NT2/D1 (cell line): ENCODE results near the gene POT1.

Source experiments
- DNase-seq: peaks from one replicate; pipeline ENCODE4 v3.0.0-alpha.2; 2011; ENCODE audit warnings: low read depth, low spot score
- H3K27me3 ChIP-seq: 2 replicates; pipeline ENCODE4 v1.6.0; 2011; ENCODE audit warnings: mild to moderate bottlenecking; ENCODE audit not compliant: insufficient read length, insufficient read depth
- H3K36me3 ChIP-seq: 2 replicates; pipeline ENCODE4 v1.6.1; 2011; ENCODE audit warnings: mild to moderate bottlenecking, low read length, mixed read lengths; ENCODE audit not compliant: insufficient read depth, insufficient read length
- H3K4me1 ChIP-seq: 2 replicates; pipeline ENCODE4 v1.5.1; 2011; ENCODE audit not compliant: insufficient read depth, insufficient read length
- H3K4me3 ChIP-seq: 2 replicates; pipeline ENCODE4 v1.5.1; 2011; ENCODE audit warnings: low read depth; ENCODE audit not compliant: insufficient read length
- H3K9ac ChIP-seq: 2 replicates; pipeline ENCODE4 v1.6.0; 2011; ENCODE audit warnings: low read depth; ENCODE audit not compliant: insufficient read length
- H3K9me3 ChIP-seq: 2 replicates; pipeline ENCODE4 v1.5.1; 2011; ENCODE audit warnings: mild to moderate bottlenecking, low read length; ENCODE audit not compliant: insufficient read depth
- SUZ12 ChIP-seq: IDR thresholded peaks from 2 replicates; pipeline ENCODE4 v1.6.1; 2011; ENCODE audit not compliant: insufficient read length, insufficient read depth; ENCODE audit errors: extremely low read depth
- YY1 ChIP-seq: IDR thresholded peaks from 2 replicates; pipeline ENCODE4 v1.6.1; 2011; ENCODE audit not compliant: insufficient read length, insufficient read depth
- ZNF274 ChIP-seq: IDR thresholded peaks from 2 replicates; pipeline ENCODE4 v1.6.1; 2011; ENCODE audit warnings: mild to moderate bottlenecking, low read depth, low read length

POT1 gene

GRCh38 chr7:124943472-124943871 lies 13.8 kb upstream of the POT1 start:
- Histone ChIP-seq H3K9ac (no peak overlapping the region), H3K4me3 (no peak overlapping the region), H3K27me3 (no peaks in the 10 kb centered on the region), H3K36me3 (no peaks in the 10 kb centered on the region), H3K9me3 (no peaks in the 10 kb centered on the region), H3K4me1 (no peaks in the 10 kb centered on the region)
- DNase-seq = no peak
- TF ChIP-seq ZNF274 (no peak), SUZ12 (no peak), YY1 (no peak)

- Histone ChIP-seq H3K27me3 (no peaks in the 10 kb centered on the region), H3K4me1 (no peaks in the 10 kb centered on the region), H3K36me3 (no peaks in the 10 kb centered on the region), H3K4me3 (no peak overlapping the region), H3K9ac (no peak overlapping the region), H3K9me3 (no peaks in the 10 kb centered on the region)
- no peak for TF ChIP-seq SUZ12
- TF ChIP-seq YY1 = no peak
- TF ChIP-seq ZNF274 = no peak
- DNase-seq = no peak
These were observed 12.8 kb upstream of the POT1 start for GRCh38 chr7:124942399-124942798.

GRCh38 chr7:124940306-124940705 lies 10.7 kb upstream of the POT1 start:
- H3K9me3 ChIP-seq = no peaks in the 10 kb centered on the region
- H3K4me1 ChIP-seq = no peaks in the 10 kb centered on the region
- no peak overlapping the region for H3K9ac ChIP-seq
- H3K36me3 ChIP-seq = no peaks in the 10 kb centered on the region
- no peak for DNase-seq
- no peak overlapping the region for H3K4me3 ChIP-seq
- H3K27me3 ChIP-seq = no peaks in the 10 kb centered on the region
- TF ChIP-seq SUZ12 (no peak), ZNF274 (no peak), YY1 (no peak)

GRCh38 chr7:124938128-124938527 lies 8.5 kb upstream of the POT1 start:
- no peak for DNase-seq
- Histone ChIP-seq H3K4me1 (no peaks in the 10 kb centered on the region), H3K36me3 (no peaks in the 10 kb centered on the region), H3K27me3 (no peaks in the 10 kb centered on the region), H3K4me3 (no peak overlapping the region), H3K9ac (no peak overlapping the region), H3K9me3 (no peaks in the 10 kb centered on the region)
- TF ChIP-seq ZNF274 = no peak
- TF ChIP-seq YY1 = no peak
- no peak for TF ChIP-seq SUZ12

GRCh38 chr7:124937076-124937475 lies 7.5 kb upstream of the POT1 start:
- no peaks in the 10 kb centered on the region for H3K4me1 ChIP-seq
- H3K27me3 ChIP-seq = no peaks in the 10 kb centered on the region
- DNase-seq = no peak
- H3K9ac ChIP-seq = no peak overlapping the region
- H3K9me3 ChIP-seq = no peaks in the 10 kb centered on the region
- H3K36me3 ChIP-seq = no peaks in the 10 kb centered on the region
- H3K4me3 ChIP-seq = no peak overlapping the region
- TF ChIP-seq ZNF274 (no peak), YY1 (no peak), SUZ12 (no peak)

GRCh38 chr7:124934841-124935240 lies 5.2 kb upstream of the POT1 start:
- Histone ChIP-seq H3K9me3 (no peaks in the 10 kb centered on the region), H3K9ac (no peak overlapping the region), H3K4me1 (no peaks in the 10 kb centered on the region), H3K36me3 (no peaks in the 10 kb centered on the region), H3K27me3 (no peaks in the 10 kb centered on the region), H3K4me3 (no peak overlapping the region)
- no peak for DNase-seq
- no peak for TF ChIP-seq YY1
- TF ChIP-seq SUZ12 = no peak
- TF ChIP-seq ZNF274 = no peak

GRCh38 chr7:124930655-124931597 lies 1.3 kb upstream of the POT1 start:
- DNase-seq = no peak
- Histone ChIP-seq H3K4me1 (no peaks in the 10 kb centered on the region), H3K9me3 (no peaks in the 10 kb centered on the region), H3K27me3 (no peaks in the 10 kb centered on the region), H3K4me3 (no peak overlapping the region), H3K36me3 (peaks cover 15% of the 10 kb centered on the region), H3K9ac (no peak overlapping the region)
- TF ChIP-seq YY1 (no peak), ZNF274 (no peak), SUZ12 (no peak)
